Measurements from ENCODE around the gene NCKAP5. TPM values are rescaled to one million over a fixed set of nuclear protein-coding genes. Genes with fewer than 3 reads are reported as not detected.

Gene NCKAP5
- total and polyA plus RNA-seq, 4 donors: 2.3 to 20.2 (median 8.1) TPM

- Histone ChIP-seq H3K9ac (ENCODE audit: insufficient read depth in 1 of 2, low read length in 2 of 2) (no peak overlapping the region), H3K27ac (ENCODE audit: low read depth in 1 of 2, low read length in 1 of 2) (no peak overlapping the region), H3K36me3 (ENCODE audit: control insufficient read depth in 4 of 4, insufficient read depth in 4 of 4, low read length in 4 of 4) (no peaks in the 10 kb centered on the region), H3K27me3 (ENCODE audit: control insufficient read depth in 3 of 3, insufficient read depth in 3 of 3, low read length in 2 of 3) (peaks cover 0 to 25% (median 21%) of the 10 kb centered on the region in 3 donors), H3K4me1 (ENCODE audit: control insufficient read depth in 5 of 5, insufficient read depth in 5 of 5, low read length in 5 of 5) (peaks cover 0 to 19% (median 8%) of the 10 kb centered on the region in 5 donors), H3K4me3 (no peak overlapping the region), H3K9me3 (ENCODE audit: control insufficient read depth in 4 of 4, insufficient read depth in 3 of 4, low read length in 3 of 4) (no peaks in the 10 kb centered on the region)
- ATAC-seq (ENCODE audit: insufficient read depth, low FRiP score): no peak
- 44 to 64% methylated on average over 2 of the region's 2 CpGs for WGBS, 2 donors
- no peak for TF ChIP-seq CTCF (IDR thresholded peaks at IDR 0.05; ENCODE audit: control extremely low read depth, extremely low read depth)
- DNase-seq: no peak
Measured at GRCh38 chr2:132664096-132664495, 904.2 kb downstream of the NCKAP5 start.

GRCh38 chr2:132662732-132663131 is 905.5 kb downstream of the NCKAP5 start:
- ATAC-seq (ENCODE audit: insufficient read depth, low FRiP score): no peak
- H3K9ac ChIP-seq (ENCODE audit: insufficient read depth in 1 of 2, low read length in 2 of 2): no peak overlapping the region
- no peaks in the 10 kb centered on the region for H3K36me3 ChIP-seq (ENCODE audit: control insufficient read depth in 4 of 4, insufficient read depth in 4 of 4, low read length in 4 of 4)
- peak in 2 of 3 donors; percentile 17 to 32 for DNase-seq
- 36 to 61% methylated on average over 3 of the region's 3 CpGs for WGBS, 2 donors
- peaks cover 0 to 6% (median 0%) of the 10 kb centered on the region in 5 donors for H3K4me1 ChIP-seq (ENCODE audit: control insufficient read depth in 5 of 5, insufficient read depth in 5 of 5, low read length in 5 of 5)
- no peak for TF ChIP-seq CTCF (IDR thresholded peaks at IDR 0.05; ENCODE audit: control extremely low read depth, extremely low read depth)
- no peak overlapping the region for H3K4me3 ChIP-seq
- no peaks in the 10 kb centered on the region for H3K9me3 ChIP-seq (ENCODE audit: control insufficient read depth in 4 of 4, insufficient read depth in 3 of 4, low read length in 3 of 4)
- peaks cover 0 to 12% (median 8%) of the 10 kb centered on the region in 3 donors for H3K27me3 ChIP-seq (ENCODE audit: control insufficient read depth in 3 of 3, insufficient read depth in 3 of 3, low read length in 2 of 3)
- no peak overlapping the region for H3K27ac ChIP-seq (ENCODE audit: low read depth in 1 of 2, low read length in 1 of 2)

- Histone ChIP-seq H3K36me3 (ENCODE audit: control insufficient read depth in 4 of 4, insufficient read depth in 4 of 4, low read length in 4 of 4) (no peaks in the 10 kb centered on the region), H3K4me1 (ENCODE audit: control insufficient read depth in 5 of 5, insufficient read depth in 5 of 5, low read length in 5 of 5) (peaks cover 0 to 6% (median 0%) of the 10 kb centered on the region in 5 donors), H3K9ac (ENCODE audit: insufficient read depth in 1 of 2, low read length in 2 of 2) (no peak overlapping the region), H3K27ac (ENCODE audit: low read depth in 1 of 2, low read length in 1 of 2) (no peak overlapping the region), H3K4me3 (no peak overlapping the region), H3K27me3 (ENCODE audit: control insufficient read depth in 3 of 3, insufficient read depth in 3 of 3, low read length in 2 of 3) (no peaks in the 10 kb centered on the region), H3K9me3 (ENCODE audit: control insufficient read depth in 4 of 4, insufficient read depth in 3 of 4, low read length in 3 of 4) (no peaks in the 10 kb centered on the region)
- WGBS, 2 donors: 91 to 92% methylated on average over 3 of the region's 3 CpGs
- no peak for DNase-seq
- ATAC-seq (ENCODE audit: insufficient read depth, low FRiP score): no peak
- TF ChIP-seq CTCF (IDR thresholded peaks at IDR 0.05; ENCODE audit: control extremely low read depth, extremely low read depth): no peak
Measured at GRCh38 chr2:132659331-132659730, 908.9 kb downstream of the NCKAP5 start.

Measured in lung (tissue), 12 donors.